ENCODE measurements around the gene CCNY. TPM values are rescaled to one million over a fixed set of nuclear protein-coding genes. Genes with fewer than 3 reads are reported as not detected.

The CCNY gene
- total RNA-seq, 2 experiments from 2014 or later = 37.0 to 55.8 TPM

GRCh38 chr10:35409094-35409582 lies 72.8 kb downstream of the CCNY start:
- Histone ChIP-seq H3K27ac (ENCODE audit: low read depth, low read length, poor library complexity, severe bottlenecking) (no peak overlapping the region), H3K36me3 (ENCODE audit: insufficient read depth, low read length) (no peaks in the 10 kb centered on the region; the same call in 1 of the 2 replicates), H3K9me2 (ENCODE audit: insufficient read depth, low read length) (no peaks in the 10 kb centered on the region), H3K79me2 (ENCODE audit: insufficient read depth, low read depth, low read length) (no peaks in the 10 kb centered on the region), H3K4me1 (ENCODE audit: insufficient read depth, low read length, poor library complexity, severe bottlenecking) (no peaks in the 10 kb centered on the region), H3K9me3 (ENCODE audit: low read length) (no peaks in the 10 kb centered on the region), H3K4me3 (ENCODE audit: low read depth, low read length, poor library complexity, severe bottlenecking) (no peak overlapping the region), H2AFZ (ENCODE audit: low read length) (no peak overlapping the region), H4K20me1 (ENCODE audit: insufficient read depth, low read length) (no peaks in the 10 kb centered on the region), H3K4me2 (ENCODE audit: low read length) (no peak overlapping the region)
- intact Hi-C loops (cut with micrococcal nuclease; ENCODE audit: unreplicated experiment) = no loop called here
- DNase-seq (ENCODE audit: low spot score) = no peak
- CTCF ChIA-PET (ENCODE audit: unreplicated experiment) = no interaction called here
- TF ChIP-seq CTCF (conservative IDR thresholded peaks at IDR 0.05; ENCODE audit: low read length) = no peak
- POLR2A ChIA-PET = interaction anchor here (0.7 kb wide), 1 partner anchor 14 kb away, joined by 6 read pairs; no protein-coding TSS in a partner anchor
- BruUV-seq (replicated peaks) = no TSS peak

GRCh38 chr10:35409808-35410207 lies 73.5 kb downstream of the CCNY start:
- BruUV-seq (replicated peaks) = no TSS peak
- Histone ChIP-seq H4K20me1 (ENCODE audit: insufficient read depth, low read length) (no peaks in the 10 kb centered on the region), H3K36me3 (ENCODE audit: insufficient read depth, low read length) (no peaks in the 10 kb centered on the region), H3K4me2 (ENCODE audit: low read length) (no peak overlapping the region), H3K9me2 (ENCODE audit: insufficient read depth, low read length) (no peaks in the 10 kb centered on the region), H3K79me2 (ENCODE audit: insufficient read depth, low read depth, low read length) (no peaks in the 10 kb centered on the region), H3K4me1 (ENCODE audit: insufficient read depth, low read length, poor library complexity, severe bottlenecking) (no peaks in the 10 kb centered on the region), H2AFZ (ENCODE audit: low read length) (no peak overlapping the region), H3K4me3 (ENCODE audit: low read depth, low read length, poor library complexity, severe bottlenecking) (no peak overlapping the region), H3K27ac (ENCODE audit: low read depth, low read length, poor library complexity, severe bottlenecking) (no peak overlapping the region), H3K9me3 (ENCODE audit: low read length) (no peaks in the 10 kb centered on the region)
- DNase-seq (ENCODE audit: low spot score) = no peak
- POLR2A ChIA-PET = no interaction called here
- intact Hi-C loops (cut with micrococcal nuclease; ENCODE audit: unreplicated experiment) = no loop called here
- no peak for TF ChIP-seq CTCF (conservative IDR thresholded peaks at IDR 0.05; ENCODE audit: low read length)
- no peak for TF ChIP-seq EZH2phosphoT487 (IDR thresholded peaks at IDR 0.05; ENCODE audit: borderline replicate concordance, low read depth, low read length)
- CTCF ChIA-PET (ENCODE audit: unreplicated experiment) = no interaction called here

- TF ChIP-seq EZH2phosphoT487 (IDR thresholded peaks at IDR 0.05; ENCODE audit: borderline replicate concordance, low read depth, low read length) (no peak), CTCF (conservative IDR thresholded peaks at IDR 0.05; ENCODE audit: low read length) (no peak)
- H3K27ac ChIP-seq (ENCODE audit: low read depth, low read length, poor library complexity, severe bottlenecking) = no peak overlapping the region
- no peaks in the 10 kb centered on the region for H3K9me2 ChIP-seq (ENCODE audit: insufficient read depth, low read length)
- H3K9me3 ChIP-seq (ENCODE audit: low read length) = no peaks in the 10 kb centered on the region
- BruUV-seq (replicated peaks) = no TSS peak
- H3K4me1 ChIP-seq (ENCODE audit: insufficient read depth, low read length, poor library complexity, severe bottlenecking) = peaks cover 9% of the 10 kb centered on the region
- no peak overlapping the region for H3K4me3 ChIP-seq (ENCODE audit: low read depth, low read length, poor library complexity, severe bottlenecking)
- H4K20me1 ChIP-seq (ENCODE audit: insufficient read depth, low read length) = peaks cover 2% of the 10 kb centered on the region
- no peak overlapping the region for H3K4me2 ChIP-seq (ENCODE audit: low read length)
- peaks cover 3% of the 10 kb centered on the region; the same call in 1 of the 2 replicates for H3K79me2 ChIP-seq (ENCODE audit: insufficient read depth, low read depth, low read length)
- no peak overlapping the region for H2AFZ ChIP-seq (ENCODE audit: low read length)
- no peak for DNase-seq (ENCODE audit: low spot score)
- ChIA-PET POLR2A (no interaction called here), CTCF (ENCODE audit: unreplicated experiment) (interaction anchor here (1.5 kb wide), 1 partner anchor 33 kb away, joined by 4 read pairs; no protein-coding TSS in a partner anchor)
- intact Hi-C loops (cut with micrococcal nuclease; ENCODE audit: unreplicated experiment) = no loop called here
- no peaks in the 10 kb centered on the region for H3K36me3 ChIP-seq (ENCODE audit: insufficient read depth, low read length)
Observed at GRCh38 chr10:35412003-35412723, 75.9 kb downstream of the CCNY start.

All from OCI-LY7 (cell line).